ENCODE data around the gene CD163L1.

The CD163L1 gene

GRCh38 chr12:7373226-7373625 is 70.7 kb downstream of the CD163L1 start:
- TF ChIP-seq CTCF (IDR thresholded peaks at IDR 0.05), result no peak

GRCh38 chr12:7369274-7369729 is 74.7 kb downstream of the CD163L1 start:
- no peak for TF ChIP-seq CTCF (IDR thresholded peaks at IDR 0.05)

GRCh38 chr12:7362734-7363133 is 81.2 kb downstream of the CD163L1 start:
- TF ChIP-seq CTCF (IDR thresholded peaks at IDR 0.05), result no peak

GRCh38 chr12:7361265-7361664 is 82.7 kb downstream of the CD163L1 start:
- no peak for TF ChIP-seq CTCF (IDR thresholded peaks at IDR 0.05)

GRCh38 chr12:7354529-7354928 is 89.4 kb downstream of the CD163L1 start:
- no peak for TF ChIP-seq CTCF (IDR thresholded peaks at IDR 0.05)

- no peak for TF ChIP-seq CTCF (IDR thresholded peaks at IDR 0.05)
These were observed 91.3 kb downstream of the CD163L1 start for GRCh38 chr12:7352661-7353060.

GRCh38 chr12:7351177-7351576 is 92.8 kb downstream of the CD163L1 start:
- no peak for TF ChIP-seq CTCF (IDR thresholded peaks at IDR 0.05)

- TF ChIP-seq CTCF (IDR thresholded peaks at IDR 0.05), result no peak
These were observed 94.5 kb downstream of the CD163L1 start for GRCh38 chr12:7349418-7349817.
